GM19193 (cell line): ENCODE measurements around the gene CD244.

ENCODE experiments used
- POLR2A ChIP-seq: IDR thresholded peaks from 4 replicates; pipeline ENCODE4 v1.6.1; 2011; ENCODE audit not compliant: insufficient read depth, insufficient read length; ENCODE audit errors: extremely low read depth

The CD244 gene

GRCh38 chr1:160855181-160855981 lies 7.3 kb downstream of the CD244 start:
- TF ChIP-seq POLR2A, result no peak

- TF ChIP-seq POLR2A, result no peak
Measured at GRCh38 chr1:160853754-160854153, 8.9 kb downstream of the CD244 start.

- TF ChIP-seq POLR2A, result no peak
Measured at GRCh38 chr1:160853014-160853413, 9.7 kb downstream of the CD244 start.

GRCh38 chr1:160850993-160851392 lies 11.7 kb downstream of the CD244 start:
- no peak for TF ChIP-seq POLR2A

GRCh38 chr1:160850541-160850940 lies 12.1 kb downstream of the CD244 start:
- TF ChIP-seq POLR2A, result no peak

- no peak for TF ChIP-seq POLR2A
Measured at GRCh38 chr1:160846281-160846680, 16.4 kb downstream of the CD244 start.

- TF ChIP-seq POLR2A, result no peak
Measured at GRCh38 chr1:160844447-160845232, 18.0 kb downstream of the CD244 start.

- TF ChIP-seq POLR2A, result no peak
Measured at GRCh38 chr1:160841079-160841478, 21.6 kb downstream of the CD244 start.

GRCh38 chr1:160839746-160840145 lies 22.9 kb downstream of the CD244 start:
- TF ChIP-seq POLR2A, result no peak

- no peak for TF ChIP-seq POLR2A
Measured at GRCh38 chr1:160838888-160839287, 23.8 kb downstream of the CD244 start.

- peak; percentile 64 for TF ChIP-seq POLR2A
Measured at GRCh38 chr1:160837558-160838205, 25.0 kb downstream of the CD244 start.

- TF ChIP-seq POLR2A, result no peak
Measured at GRCh38 chr1:160836981-160837557, 25.6 kb downstream of the CD244 start.

- no peak for TF ChIP-seq POLR2A
Measured at GRCh38 chr1:160836561-160836960, 26.1 kb downstream of the CD244 start.

- TF ChIP-seq POLR2A, result no peak
Measured at GRCh38 chr1:160835751-160836150, 26.9 kb downstream of the CD244 start.

- TF ChIP-seq POLR2A, result no peak
Measured at GRCh38 chr1:160834945-160835565, 27.6 kb downstream of the CD244 start.

GRCh38 chr1:160830321-160831153 lies 32.1 kb downstream of the CD244 start:
- no peak for TF ChIP-seq POLR2A
